Left ventricle myocardium inferior (tissue), 1 donor: Measurements from ENCODE around the gene PODXL. TPM values are rescaled to one million over a fixed set of nuclear protein-coding genes. Genes with fewer than 3 reads are reported as not detected.
A peak's percentile ranks its signal among the peaks of the same experiment; 100 is the strongest.

Source experiments
- DNase-seq: peaks from one replicate; pipeline ENCODE4 v3.0.0-alpha.2; 2020
- H3K27ac ChIP-seq: fragments of 200-600 bp; replicated peaks from 2 replicates; pipeline ENCODE4 v1.8.0; 2021
- H3K27me3 ChIP-seq: fragments of 200-600 bp; 2 replicates; pipeline ENCODE4 v1.8.0; 2021; ENCODE audit warnings: low read depth
- H3K36me3 ChIP-seq: fragments of 200-600 bp; 2 replicates; pipeline ENCODE4 v1.8.0; 2021
- H3K4me1 ChIP-seq: fragments of 200-600 bp; 2 replicates; pipeline ENCODE4 v1.8.0; 2021
- H3K4me3 ChIP-seq: fragments of 200-600 bp; 2 replicates; pipeline ENCODE4 v1.8.0; 2021; ENCODE audit warnings: mild to moderate bottlenecking, moderate library complexity
- H3K9me3 ChIP-seq: fragments of 200-600 bp; replicated peaks from 2 replicates; pipeline ENCODE4 v1.8.0; 2021
- intact Hi-C: fragments of 100-400 bp; cut with micrococcal nuclease; formaldehyde crosslinking; loops from one replicate; pipeline ENCODE4 v1.11.0; 2022
- total RNA-seq: library from RNA; stranded (reverse); fragmentation: NEBNext Ultra II Directional; extraction: Animal tissue kit (Norgen Biotek cat#: 25700); gene quantifications from one replicate; pipeline ENCODE4 v1.2.1, GENCODE V29; 2021
- TF ChIP-seq, protein P1 (sequence below): fragments of 200-600 bp; IDR thresholded peaks from 2 replicates; pipeline ENCODE4 v1.8.0; 2021; ENCODE audit warnings: antibody characterized with exemption, mild to moderate bottlenecking, borderline replicate concordance
- donor health status: DM: no; HTN: yes; CAD: no; lungs with severe emphysema.

The PODXL gene
- total RNA-seq, 1 donor from 2014 or later: 67.4 TPM

DNA sequence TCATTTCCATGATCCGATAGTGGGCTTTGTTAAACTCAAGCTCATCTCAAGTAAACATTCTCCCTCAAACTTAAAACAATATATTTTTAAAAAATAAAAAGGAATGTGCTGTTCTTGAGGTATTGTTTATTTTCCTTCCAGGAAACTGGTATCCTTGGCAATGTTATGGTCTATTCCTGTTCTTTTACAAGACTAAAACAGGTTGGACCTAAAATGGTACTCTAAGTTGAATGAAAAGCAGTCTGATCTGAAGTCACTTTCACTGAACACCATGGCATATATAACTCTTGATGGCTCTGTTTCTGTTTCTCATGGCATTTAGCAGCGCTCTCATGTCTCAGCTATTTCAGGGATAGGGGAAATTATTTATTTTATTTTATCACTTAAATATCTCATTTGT lies 70.1 kb downstream of the PODXL start:
- peaks cover 17% of the 10 kb centered on the region for H3K4me1 ChIP-seq
- intact Hi-C loops: no loop called here
- H3K27me3 ChIP-seq: no peaks in the 10 kb centered on the region
- TF ChIP-seq, protein P1, sequence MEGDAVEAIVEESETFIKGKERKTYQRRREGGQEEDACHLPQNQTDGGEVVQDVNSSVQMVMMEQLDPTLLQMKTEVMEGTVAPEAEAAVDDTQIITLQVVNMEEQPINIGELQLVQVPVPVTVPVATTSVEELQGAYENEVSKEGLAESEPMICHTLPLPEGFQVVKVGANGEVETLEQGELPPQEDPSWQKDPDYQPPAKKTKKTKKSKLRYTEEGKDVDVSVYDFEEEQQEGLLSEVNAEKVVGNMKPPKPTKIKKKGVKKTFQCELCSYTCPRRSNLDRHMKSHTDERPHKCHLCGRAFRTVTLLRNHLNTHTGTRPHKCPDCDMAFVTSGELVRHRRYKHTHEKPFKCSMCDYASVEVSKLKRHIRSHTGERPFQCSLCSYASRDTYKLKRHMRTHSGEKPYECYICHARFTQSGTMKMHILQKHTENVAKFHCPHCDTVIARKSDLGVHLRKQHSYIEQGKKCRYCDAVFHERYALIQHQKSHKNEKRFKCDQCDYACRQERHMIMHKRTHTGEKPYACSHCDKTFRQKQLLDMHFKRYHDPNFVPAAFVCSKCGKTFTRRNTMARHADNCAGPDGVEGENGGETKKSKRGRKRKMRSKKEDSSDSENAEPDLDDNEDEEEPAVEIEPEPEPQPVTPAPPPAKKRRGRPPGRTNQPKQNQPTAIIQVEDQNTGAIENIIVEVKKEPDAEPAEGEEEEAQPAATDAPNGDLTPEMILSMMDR: no peak
- no peak for DNase-seq
- H3K9me3 ChIP-seq: no peaks in the 10 kb centered on the region
- peaks cover 10% of the 10 kb centered on the region for H3K36me3 ChIP-seq
- peak overlapping the region; percentile 22 for H3K27ac ChIP-seq
- H3K4me3 ChIP-seq: no peak overlapping the region

DNA sequence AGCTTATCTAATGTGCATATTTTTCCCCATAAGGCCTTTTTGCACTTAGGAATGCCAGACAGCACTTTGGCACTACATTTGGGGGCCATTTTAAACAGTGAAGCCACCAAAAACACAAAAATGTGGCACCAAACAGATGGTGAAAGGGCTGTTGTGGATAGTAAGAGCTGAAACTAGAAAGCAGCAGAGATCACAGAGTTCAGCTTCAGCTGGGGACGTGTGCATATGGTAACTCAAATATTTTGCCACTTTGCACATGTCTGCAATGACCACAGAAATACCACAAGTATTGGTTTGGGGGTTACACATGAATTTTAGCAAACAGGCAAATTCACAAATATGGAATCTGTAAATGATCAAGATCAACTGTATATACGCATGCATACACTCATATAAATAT lies 72.8 kb downstream of the PODXL start:
- H3K36me3 ChIP-seq: peaks cover 18% of the 10 kb centered on the region
- no peak for DNase-seq
- intact Hi-C loops: no loop called here
- TF ChIP-seq, protein P1: no peak
- H3K9me3 ChIP-seq: no peaks in the 10 kb centered on the region
- H3K27me3 ChIP-seq: no peaks in the 10 kb centered on the region
- no peak overlapping the region for H3K4me3 ChIP-seq
- H3K27ac ChIP-seq: no peak overlapping the region
- H3K4me1 ChIP-seq: peaks cover 38% of the 10 kb centered on the region

DNA sequence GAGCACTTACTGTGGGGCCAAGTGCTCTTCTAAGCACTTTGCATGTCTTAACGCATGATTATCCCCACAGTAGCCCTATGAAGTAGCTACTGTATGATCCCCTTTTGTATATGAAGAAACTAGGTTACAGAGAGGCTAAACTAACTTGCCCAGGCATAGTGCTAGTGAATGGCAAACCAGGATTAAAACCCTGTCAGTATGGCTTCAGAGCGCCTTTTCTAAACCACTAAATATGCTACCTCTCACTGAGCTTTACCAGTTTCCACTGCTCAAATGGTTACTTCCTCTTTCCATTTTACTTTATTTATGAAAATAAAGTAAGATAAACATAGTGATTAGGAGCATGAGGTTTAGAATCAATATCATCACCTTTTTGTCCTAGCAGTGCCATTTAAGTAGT lies 73.6 kb downstream of the PODXL start:
- Histone ChIP-seq H3K4me1 (peaks cover 38% of the 10 kb centered on the region), H3K9me3 (no peaks in the 10 kb centered on the region), H3K27ac (no peak overlapping the region), H3K36me3 (peaks cover 19% of the 10 kb centered on the region), H3K4me3 (no peak overlapping the region), H3K27me3 (no peaks in the 10 kb centered on the region)
- TF ChIP-seq, protein P1: no peak
- DNase-seq: no peak
- intact Hi-C loops: no loop called here

DNA sequence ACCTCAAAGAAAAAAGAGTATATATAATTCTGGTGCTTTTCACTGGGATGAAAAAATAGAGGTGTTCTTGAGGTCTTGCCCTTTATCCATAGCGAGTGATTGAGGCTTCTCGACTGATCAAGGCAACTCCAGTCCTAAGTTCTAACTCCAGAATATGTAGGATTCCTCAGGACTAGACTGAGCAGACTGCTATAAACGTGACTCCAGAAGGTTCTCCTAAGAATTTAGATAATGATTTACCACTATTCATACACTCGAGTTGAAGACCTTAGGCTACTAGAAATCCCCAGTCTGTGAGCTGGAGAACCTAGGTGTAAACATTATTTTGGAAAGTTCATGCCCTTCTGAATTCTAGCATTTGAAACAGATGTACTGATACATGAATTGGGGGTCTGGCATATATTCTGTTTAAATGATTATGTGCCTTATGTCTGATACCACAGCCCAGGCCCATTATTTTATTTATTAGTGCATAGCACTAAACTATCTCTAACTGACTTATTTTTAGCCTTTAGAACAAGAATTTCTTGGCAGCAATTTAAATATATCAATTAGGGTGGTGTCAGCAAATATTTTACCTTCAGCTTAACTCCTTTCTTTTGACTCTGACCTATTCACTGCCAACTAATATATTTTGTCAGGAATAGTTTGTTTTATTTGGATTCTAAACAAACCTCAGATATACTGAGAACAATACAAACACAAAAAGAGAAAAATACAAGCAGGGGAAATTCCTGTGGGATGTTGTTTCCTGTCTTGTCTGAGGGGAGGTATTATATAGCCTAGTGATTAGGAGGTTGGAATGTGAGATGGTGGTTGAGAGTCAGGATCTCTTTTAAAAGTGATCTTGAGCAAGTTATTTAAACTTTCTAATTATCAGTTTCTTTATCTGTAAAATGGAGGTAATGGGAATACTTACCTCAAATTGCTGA lies 75.8 kb downstream of the PODXL start:
- TF ChIP-seq, protein P1: no peak
- no peak for DNase-seq
- H3K36me3 ChIP-seq: peaks cover 19% of the 10 kb centered on the region
- intact Hi-C loops: no loop called here
- no peaks in the 10 kb centered on the region for H3K9me3 ChIP-seq
- no peaks in the 10 kb centered on the region for H3K27me3 ChIP-seq
- H3K27ac ChIP-seq: peak overlapping the region; percentile 34
- peaks cover 31% of the 10 kb centered on the region for H3K4me1 ChIP-seq
- no peak overlapping the region for H3K4me3 ChIP-seq

DNA sequence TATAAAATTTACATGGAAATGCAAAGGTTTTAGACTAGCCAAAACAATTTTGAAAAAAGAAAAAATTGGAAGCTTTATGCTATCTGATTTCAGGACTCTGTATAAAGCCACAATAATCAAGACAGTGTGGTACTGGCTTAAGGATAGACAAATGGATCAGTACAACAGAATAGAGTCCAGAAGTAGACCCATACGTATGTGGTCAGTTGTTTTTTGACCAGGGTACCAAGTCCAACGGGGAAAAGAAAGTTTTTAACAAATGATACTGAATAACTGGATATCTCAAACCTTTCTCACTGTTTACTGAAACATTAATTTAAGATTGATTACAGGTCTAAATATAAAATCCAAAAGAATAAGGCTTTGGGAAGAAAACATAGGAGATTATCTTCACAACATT lies 79.7 kb downstream of the PODXL start:
- Histone ChIP-seq H3K27ac (no peak overlapping the region), H3K36me3 (peaks cover 30% of the 10 kb centered on the region), H3K4me1 (peaks cover 21% of the 10 kb centered on the region), H3K9me3 (no peaks in the 10 kb centered on the region), H3K4me3 (no peak overlapping the region), H3K27me3 (no peaks in the 10 kb centered on the region)
- no peak for DNase-seq
- intact Hi-C loops: no loop called here
- TF ChIP-seq, protein P1: no peak
